IPS-11a (cell line): ENCODE data around the gene LRP8.

Experiments used
- H3K4me3 ChIP-seq: one replicate; pipeline ENCODE4 v1.5.1; 2013; ENCODE audit warnings: low read depth, low read length, control low read depth

The LRP8 gene

GRCh38 chr1:53361541-53361961, 33.7 kb upstream of the LRP8 start:
- H3K4me3 ChIP-seq, result no peak overlapping the region

- no peak overlapping the region for H3K4me3 ChIP-seq
Observed at GRCh38 chr1:53359934-53360276, 32.0 kb upstream of the LRP8 start.

- H3K4me3 ChIP-seq, result no peak overlapping the region
Observed at GRCh38 chr1:53359225-53359933, 31.5 kb upstream of the LRP8 start.

- no peak overlapping the region for H3K4me3 ChIP-seq
Observed at GRCh38 chr1:53356637-53357036, 28.8 kb upstream of the LRP8 start.

- H3K4me3 ChIP-seq, result no peak overlapping the region
Observed at GRCh38 chr1:53354119-53354518, 26.2 kb upstream of the LRP8 start.

GRCh38 chr1:53352561-53352960, 24.7 kb upstream of the LRP8 start:
- H3K4me3 ChIP-seq, result no peak overlapping the region

GRCh38 chr1:53350853-53351767, 23.2 kb upstream of the LRP8 start:
- H3K4me3 ChIP-seq, result no peak overlapping the region

GRCh38 chr1:53349968-53350852, 22.3 kb upstream of the LRP8 start:
- no peak overlapping the region for H3K4me3 ChIP-seq

GRCh38 chr1:53349369-53349835, 21.5 kb upstream of the LRP8 start:
- H3K4me3 ChIP-seq, result no peak overlapping the region

GRCh38 chr1:53348486-53349368, 20.9 kb upstream of the LRP8 start:
- no peak overlapping the region for H3K4me3 ChIP-seq

GRCh38 chr1:53346814-53347176, 18.9 kb upstream of the LRP8 start:
- no peak overlapping the region for H3K4me3 ChIP-seq

- no peak overlapping the region for H3K4me3 ChIP-seq
Observed at GRCh38 chr1:53345996-53346813, 18.3 kb upstream of the LRP8 start.

- no peak overlapping the region for H3K4me3 ChIP-seq
Observed at GRCh38 chr1:53344921-53345838, 17.3 kb upstream of the LRP8 start.

GRCh38 chr1:53343831-53344668, 16.2 kb upstream of the LRP8 start:
- H3K4me3 ChIP-seq, result no peak overlapping the region

GRCh38 chr1:53342735-53343470, 15.0 kb upstream of the LRP8 start:
- no peak overlapping the region for H3K4me3 ChIP-seq

GRCh38 chr1:53341961-53342707, 14.3 kb upstream of the LRP8 start:
- no peak overlapping the region for H3K4me3 ChIP-seq
